ENCODE data around the gene PKD2. TPM values are rescaled to one million over a fixed set of nuclear protein-coding genes. Genes with fewer than 3 reads are reported as not detected.
A peak's percentile ranks its signal among the peaks of the same experiment; 100 is the strongest.

The PKD2 gene
- polyA plus RNA-seq, 3 donors = 1.2 to 9.7 (median 2.4) TPM

DNA sequence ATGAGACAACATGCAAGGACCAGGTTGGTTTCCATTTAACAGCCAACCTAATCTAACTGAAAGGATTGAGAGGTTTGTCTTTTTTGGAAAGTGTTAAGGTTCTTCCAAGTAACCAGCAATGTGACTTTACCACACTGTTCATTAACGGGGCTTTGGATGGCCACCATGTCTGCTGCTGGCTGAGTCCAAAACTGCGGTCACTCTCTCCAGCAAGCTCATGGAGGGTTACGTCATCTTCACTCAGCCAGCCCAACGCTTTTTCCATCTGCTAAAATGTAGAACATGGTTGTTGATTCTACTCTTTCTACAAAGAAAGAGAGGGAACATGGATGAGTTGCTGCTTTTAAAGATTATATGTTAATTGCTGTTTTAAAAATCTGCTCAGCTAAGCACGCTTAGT lies 11.0 kb downstream of the PKD2 start:
- peaks cover 0 to 2% (median 0%) of the 10 kb centered on the region in 7 donors for H3K9me3 Mint-ChIP-seq
- peak overlapping the region in 1 of 2 donors; percentile 51 for H3K27ac ChIP-seq (ENCODE audit: low read depth in 1 of 2, low read length in 2 of 2)
- no peak overlapping the region for H3K9ac ChIP-seq (ENCODE audit: insufficient read depth, low read length, poor library complexity, severe bottlenecking)
- peaks cover 60% of the 10 kb centered on the region for H3K79me2 ChIP-seq (ENCODE audit: insufficient read depth, low read length)
- H3K27me3 Mint-ChIP-seq (ENCODE audit: low read depth in 3 of 3) = no peaks in the 10 kb centered on the region
- no peak overlapping the region for H3K4me3 ChIP-seq (replicated peaks in 1 of 3; ENCODE audit: low read depth in 2 of 3, low read length in 3 of 3)
- TF ChIP-seq, protein P1, sequence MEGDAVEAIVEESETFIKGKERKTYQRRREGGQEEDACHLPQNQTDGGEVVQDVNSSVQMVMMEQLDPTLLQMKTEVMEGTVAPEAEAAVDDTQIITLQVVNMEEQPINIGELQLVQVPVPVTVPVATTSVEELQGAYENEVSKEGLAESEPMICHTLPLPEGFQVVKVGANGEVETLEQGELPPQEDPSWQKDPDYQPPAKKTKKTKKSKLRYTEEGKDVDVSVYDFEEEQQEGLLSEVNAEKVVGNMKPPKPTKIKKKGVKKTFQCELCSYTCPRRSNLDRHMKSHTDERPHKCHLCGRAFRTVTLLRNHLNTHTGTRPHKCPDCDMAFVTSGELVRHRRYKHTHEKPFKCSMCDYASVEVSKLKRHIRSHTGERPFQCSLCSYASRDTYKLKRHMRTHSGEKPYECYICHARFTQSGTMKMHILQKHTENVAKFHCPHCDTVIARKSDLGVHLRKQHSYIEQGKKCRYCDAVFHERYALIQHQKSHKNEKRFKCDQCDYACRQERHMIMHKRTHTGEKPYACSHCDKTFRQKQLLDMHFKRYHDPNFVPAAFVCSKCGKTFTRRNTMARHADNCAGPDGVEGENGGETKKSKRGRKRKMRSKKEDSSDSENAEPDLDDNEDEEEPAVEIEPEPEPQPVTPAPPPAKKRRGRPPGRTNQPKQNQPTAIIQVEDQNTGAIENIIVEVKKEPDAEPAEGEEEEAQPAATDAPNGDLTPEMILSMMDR (IDR thresholded peaks at IDR 0.05) = no peak
- H3K27ac Mint-ChIP-seq = peak overlapping the region in 3 of 7 donors; percentile 2 to 38 (median 33)
- H3K4me2 ChIP-seq (replicated peaks; ENCODE audit: extremely low read depth, low read length, poor library complexity, severe bottlenecking) = no peak overlapping the region
- peaks cover 6% of the 10 kb centered on the region for H4K20me1 ChIP-seq (ENCODE audit: insufficient read depth, low read length)
- DNase-seq = no peak
- H3K36me3 ChIP-seq (replicated peaks in 1 of 2; ENCODE audit: control insufficient read depth in 1 of 2, insufficient read depth in 2 of 2, low read length in 2 of 2) = peaks cover 10 to 30% of the 10 kb centered on the region in 2 donors
- no CpG with 5 or more reads among the region's 5 CpGs for WGBS (ENCODE audit: insufficient coverage)
- H3K27me3 ChIP-seq (ENCODE audit: control insufficient read depth in 2 of 2, insufficient read depth in 2 of 2, low read length in 2 of 2) = no peaks in the 10 kb centered on the region
- no peak overlapping the region for H3K4me3 Mint-ChIP-seq
- H3K4me1 ChIP-seq (ENCODE audit: control insufficient read depth in 1 of 2, insufficient read depth in 2 of 2, low read length in 2 of 2) = peaks cover 3 to 12% of the 10 kb centered on the region in 2 donors
- H3K9me3 ChIP-seq (replicated peaks in 1 of 2; ENCODE audit: control insufficient read depth in 1 of 2, insufficient read depth in 1 of 2, low read length in 2 of 2) = no peaks in the 10 kb centered on the region
- intact Hi-C loops (cut with micrococcal nuclease) = no loop called here
- peaks cover 24% of the 10 kb centered on the region for H3K4me1 Mint-ChIP-seq
- peaks cover 22 to 26% of the 10 kb centered on the region in 2 donors for H3K36me3 Mint-ChIP-seq
- H2AFZ ChIP-seq (ENCODE audit: insufficient read depth, low read depth, low read length, poor library complexity, severe bottlenecking) = no peak overlapping the region

DNA sequence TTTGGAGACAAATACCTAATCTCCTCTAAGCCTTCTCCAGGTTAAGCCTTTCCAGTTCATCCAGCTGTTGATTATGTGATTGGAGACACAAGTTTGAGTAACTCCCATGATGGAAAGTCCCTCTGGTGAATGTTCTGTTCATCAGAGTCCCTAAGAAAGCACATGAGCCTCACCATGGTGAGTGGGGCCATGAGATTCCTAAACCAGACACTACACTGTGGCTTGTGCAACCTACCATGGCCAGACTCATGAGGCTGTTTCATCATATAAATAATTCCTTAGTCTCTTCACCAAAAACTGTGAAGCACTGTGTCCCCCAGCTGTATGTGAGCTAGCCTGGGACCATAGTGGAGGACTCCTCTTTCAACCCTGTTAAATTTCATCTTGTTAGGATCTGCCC lies 14.4 kb downstream of the PKD2 start:
- H3K27ac Mint-ChIP-seq = no peak overlapping the region
- DNase-seq = peak in 1 of 3 donors; percentile 47
- H3K9me3 Mint-ChIP-seq = peaks cover 9 to 18% (median 13%) of the 10 kb centered on the region in 7 donors
- H3K27me3 Mint-ChIP-seq (ENCODE audit: low read depth in 3 of 3) = no peaks in the 10 kb centered on the region
- peaks cover 3 to 11% of the 10 kb centered on the region in 2 donors for H3K4me1 ChIP-seq (ENCODE audit: control insufficient read depth in 1 of 2, insufficient read depth in 2 of 2, low read length in 2 of 2)
- H3K4me3 ChIP-seq (replicated peaks in 1 of 3; ENCODE audit: low read depth in 2 of 3, low read length in 3 of 3) = no peak overlapping the region
- H3K79me2 ChIP-seq (ENCODE audit: insufficient read depth, low read length) = peaks cover 29% of the 10 kb centered on the region
- H3K27me3 ChIP-seq (ENCODE audit: control insufficient read depth in 2 of 2, insufficient read depth in 2 of 2, low read length in 2 of 2) = no peaks in the 10 kb centered on the region
- H3K4me2 ChIP-seq (replicated peaks; ENCODE audit: extremely low read depth, low read length, poor library complexity, severe bottlenecking) = no peak overlapping the region
- no peak overlapping the region for H3K27ac ChIP-seq (ENCODE audit: low read depth in 1 of 2, low read length in 2 of 2)
- TF ChIP-seq, protein P1 (IDR thresholded peaks at IDR 0.05) = no peak
- no peak overlapping the region for H3K4me3 Mint-ChIP-seq
- no peak overlapping the region for H2AFZ ChIP-seq (ENCODE audit: insufficient read depth, low read depth, low read length, poor library complexity, severe bottlenecking)
- H4K20me1 ChIP-seq (ENCODE audit: insufficient read depth, low read length) = no peaks in the 10 kb centered on the region
- peaks cover 6 to 18% of the 10 kb centered on the region in 2 donors for H3K9me3 ChIP-seq (replicated peaks in 1 of 2; ENCODE audit: control insufficient read depth in 1 of 2, insufficient read depth in 1 of 2, low read length in 2 of 2)
- H3K4me1 Mint-ChIP-seq = peaks cover 15% of the 10 kb centered on the region
- peaks cover 10 to 50% of the 10 kb centered on the region in 2 donors for H3K36me3 ChIP-seq (replicated peaks in 1 of 2; ENCODE audit: control insufficient read depth in 1 of 2, insufficient read depth in 2 of 2, low read length in 2 of 2)
- peaks cover 31 to 47% of the 10 kb centered on the region in 2 donors for H3K36me3 Mint-ChIP-seq
- H3K9ac ChIP-seq (ENCODE audit: insufficient read depth, low read length, poor library complexity, severe bottlenecking) = no peak overlapping the region
- intact Hi-C loops (cut with micrococcal nuclease) = no loop called here

All from CD14-positive monocyte (primary cell).